ENCODE data around the gene ZFPL1. TPM values are rescaled to one million over a fixed set of nuclear protein-coding genes. Genes with fewer than 3 reads are reported as not detected.
A peak's percentile ranks its signal among the peaks of the same experiment; 100 is the strongest.
"Not testable (repeated sequence)": the region's sequence is repeated elsewhere in the genome, so short reads cannot be mapped to it uniquely, and the experiment has no call there.

ZFPL1 gene
- total RNA-seq, 1 experiment from 2014 or later: 50.8 TPM

DNA sequence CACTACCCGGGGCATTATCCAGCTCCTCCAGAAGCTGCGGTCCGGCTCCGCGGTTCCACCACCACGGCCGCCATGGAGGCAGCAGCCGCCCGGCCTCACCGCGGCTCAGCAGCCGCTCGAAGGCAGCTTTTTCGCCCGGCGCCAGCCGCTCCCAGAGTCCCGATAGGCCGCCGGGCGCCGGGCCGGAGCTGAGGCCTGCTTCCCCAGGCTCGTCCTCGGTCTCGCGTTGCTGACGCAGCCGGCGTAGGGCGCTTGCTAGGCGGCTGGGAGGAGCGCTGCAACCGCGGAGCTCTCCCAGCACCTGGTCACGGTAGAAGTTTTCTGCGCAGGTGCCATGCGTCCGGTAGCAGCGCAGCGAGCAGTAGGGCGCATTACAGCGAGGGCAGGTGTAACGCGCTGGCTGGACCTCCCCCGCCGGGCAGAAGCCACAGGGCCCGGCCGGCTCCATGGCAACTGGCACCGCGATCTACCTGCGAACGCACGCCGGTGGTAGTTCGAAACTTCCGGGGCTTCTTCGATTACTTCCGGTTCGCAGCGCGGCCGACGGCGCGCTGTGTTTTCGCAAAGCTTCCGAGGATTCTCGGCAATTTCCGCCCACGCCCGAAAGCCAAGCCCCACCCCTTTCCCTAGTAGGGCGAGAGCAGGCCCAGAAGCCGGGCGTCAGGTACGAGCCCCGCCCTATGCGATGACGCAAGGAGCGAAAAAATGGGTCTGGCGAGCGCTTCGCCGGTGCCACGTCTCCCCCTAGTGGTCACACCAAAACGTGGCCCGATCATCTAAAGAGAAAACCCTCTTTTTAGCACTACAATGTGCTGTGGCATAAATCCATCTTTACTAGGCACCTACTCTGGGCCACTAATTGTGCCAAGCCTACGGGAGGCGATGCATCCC is 33.4 kb downstream of the ZFPL1 start, which contains the start of gene ZNHIT2:
Gene ZNHIT2 (minus strand): TSS at position 496 of the 891 bp plus-strand sequence. CDS start 48 bp downstream, at position 448.
- Mint-ChIP-seq H3K4me1 (ENCODE audit: insufficient read depth, unreplicated experiment) (peaks cover 16% of the 10 kb centered on the region), H3K36me3 (ENCODE audit: insufficient read depth, unreplicated experiment) (peaks cover 56% of the 10 kb centered on the region), H3K27me3 (ENCODE audit: insufficient read depth, unreplicated experiment) (no peaks in the 10 kb centered on the region), H3K9me3 (ENCODE audit: unreplicated experiment) (no peaks in the 10 kb centered on the region), H3K4me3 (ENCODE audit: unreplicated experiment) (peak within 1 kb of the TSS; percentile 82), H3K27ac (ENCODE audit: low read depth, unreplicated experiment) (peak within 1 kb of the TSS; percentile 88)
- no TSS peak for BruUV-seq (replicated peaks)
- ChIA-PET CTCF (interaction anchor here (0.6 to 2.6 kb wide), 13 partner anchors 12 to 772 kb away, joined by 3 to 12 read pairs (median 3); partner anchors contain the start of gene CDC42BPG), POLR2A (interaction anchor here (0.6 to 8.8 kb wide), 28 partner anchors 9 to 339 kb away, joined by 3 to 122 read pairs (median 5); partner anchors contain the start of genes ARL2, CAPN1, CDC42BPG and CDCA5)
- peak; percentile 99 for DNase-seq (ENCODE audit: unreplicated experiment)
- TF ChIP-seq, protein P1, sequence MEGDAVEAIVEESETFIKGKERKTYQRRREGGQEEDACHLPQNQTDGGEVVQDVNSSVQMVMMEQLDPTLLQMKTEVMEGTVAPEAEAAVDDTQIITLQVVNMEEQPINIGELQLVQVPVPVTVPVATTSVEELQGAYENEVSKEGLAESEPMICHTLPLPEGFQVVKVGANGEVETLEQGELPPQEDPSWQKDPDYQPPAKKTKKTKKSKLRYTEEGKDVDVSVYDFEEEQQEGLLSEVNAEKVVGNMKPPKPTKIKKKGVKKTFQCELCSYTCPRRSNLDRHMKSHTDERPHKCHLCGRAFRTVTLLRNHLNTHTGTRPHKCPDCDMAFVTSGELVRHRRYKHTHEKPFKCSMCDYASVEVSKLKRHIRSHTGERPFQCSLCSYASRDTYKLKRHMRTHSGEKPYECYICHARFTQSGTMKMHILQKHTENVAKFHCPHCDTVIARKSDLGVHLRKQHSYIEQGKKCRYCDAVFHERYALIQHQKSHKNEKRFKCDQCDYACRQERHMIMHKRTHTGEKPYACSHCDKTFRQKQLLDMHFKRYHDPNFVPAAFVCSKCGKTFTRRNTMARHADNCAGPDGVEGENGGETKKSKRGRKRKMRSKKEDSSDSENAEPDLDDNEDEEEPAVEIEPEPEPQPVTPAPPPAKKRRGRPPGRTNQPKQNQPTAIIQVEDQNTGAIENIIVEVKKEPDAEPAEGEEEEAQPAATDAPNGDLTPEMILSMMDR (IDR thresholded peaks at IDR 0.05; ENCODE audit: unreplicated experiment): peak; percentile 84
- intact Hi-C loops (cut with micrococcal nuclease): loop anchor here (1.0 to 10.0 kb wide), 3 partner anchors 103 to 270 kb away; partner anchors contain the start of genes ARL2 and ATG2A

DNA sequence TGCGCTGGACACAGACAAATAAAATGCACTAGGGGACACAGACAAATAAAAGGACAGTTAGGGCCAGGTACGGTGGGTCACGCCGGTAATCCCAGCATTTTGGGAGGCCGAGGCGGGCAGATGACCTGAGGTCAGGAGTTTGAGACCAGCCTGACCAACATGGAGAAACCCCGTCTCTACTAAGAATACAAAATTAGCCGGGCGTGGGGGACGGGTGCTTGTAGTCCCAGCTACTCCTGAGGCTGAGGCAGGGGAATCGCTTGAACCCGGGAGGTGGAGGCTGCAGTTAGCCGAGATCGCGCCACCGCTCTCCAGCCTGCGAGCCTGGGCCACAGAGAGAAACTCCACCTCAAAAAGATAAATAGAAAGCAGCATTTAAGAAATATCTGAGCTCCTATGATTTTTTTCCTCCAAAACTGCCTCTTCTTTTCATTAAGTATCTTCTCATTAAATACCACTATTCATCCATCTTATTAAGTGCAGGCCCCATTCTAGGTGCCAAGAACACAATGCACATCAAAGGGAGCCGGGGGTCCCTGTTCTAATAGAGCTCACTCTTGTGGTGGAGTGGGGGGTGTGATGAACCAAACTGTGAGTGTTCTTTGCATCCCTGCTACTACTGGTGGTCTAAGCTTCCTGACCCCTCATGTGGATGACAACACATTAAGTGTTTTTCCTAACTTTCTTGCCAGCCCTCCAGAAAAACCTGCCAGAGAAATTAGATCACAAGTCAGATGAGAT is 34.2 kb downstream of the ZFPL1 start:
- intact Hi-C loops (cut with micrococcal nuclease): loop anchor here (10.0 kb wide), 1 partner anchor 203 kb away; the partner anchor contains the start of gene ATG2A
- POLR2A ChIA-PET: interaction anchor here (0.6 to 8.8 kb wide), 24 partner anchors 10 to 340 kb away, joined by 3 to 122 read pairs (median 5); partner anchors contain the start of genes ARL2, CAPN1, CDC42BPG and CDCA5
- no peak for DNase-seq (ENCODE audit: unreplicated experiment)
- TF ChIP-seq, protein P1 (IDR thresholded peaks at IDR 0.05; ENCODE audit: unreplicated experiment): peak; percentile 2
- Mint-ChIP-seq H3K27ac (ENCODE audit: low read depth, unreplicated experiment) (peak overlapping the region; percentile 88), H3K9me3 (ENCODE audit: unreplicated experiment) (no peaks in the 10 kb centered on the region), H3K4me1 (ENCODE audit: insufficient read depth, unreplicated experiment) (peaks cover 15% of the 10 kb centered on the region), H3K36me3 (ENCODE audit: insufficient read depth, unreplicated experiment) (peaks cover 56% of the 10 kb centered on the region), H3K27me3 (ENCODE audit: insufficient read depth, unreplicated experiment) (no peaks in the 10 kb centered on the region), H3K4me3 (ENCODE audit: unreplicated experiment) (peak overlapping the region; percentile 82)
- no TSS peak for BruUV-seq (replicated peaks)
- CTCF ChIA-PET: interaction anchor here (0.6 to 2.6 kb wide), 13 partner anchors 20 to 392 kb away, joined by 3 to 12 read pairs (median 4); partner anchors contain the start of gene CDC42BPG

GRCh38 chr11:65118891-65119669 is 35.1 kb downstream of the ZFPL1 start:
- POLR2A ChIA-PET: interaction anchor here (2.5 to 8.8 kb wide), 6 partner anchors 12 to 104 kb away, joined by 9 to 122 read pairs (median 18); partner anchors contain the start of genes ARL2, CAPN1, SNX15 and SYVN1
- Mint-ChIP-seq H3K4me1 (ENCODE audit: insufficient read depth, unreplicated experiment) (peaks cover 11% of the 10 kb centered on the region), H3K36me3 (ENCODE audit: insufficient read depth, unreplicated experiment) (peaks cover 61% of the 10 kb centered on the region)
- H3K27me3 Mint-ChIP-seq (ENCODE audit: insufficient read depth, unreplicated experiment); BruUV-seq (replicated peaks); H3K27ac Mint-ChIP-seq (ENCODE audit: low read depth, unreplicated experiment); H3K4me3 Mint-ChIP-seq (ENCODE audit: unreplicated experiment); H3K9me3 Mint-ChIP-seq (ENCODE audit: unreplicated experiment); DNase-seq (ENCODE audit: unreplicated experiment): not testable (repeated sequence)
- intact Hi-C loops (cut with micrococcal nuclease): loop anchor here (10.0 kb wide), 1 partner anchor 204 kb away; the partner anchor contains the start of gene ATG2A
- CTCF ChIA-PET: interaction anchor here (0.6 to 2.6 kb wide), 10 partner anchors 22 to 392 kb away, joined by 3 to 12 read pairs (median 4); partner anchors contain the start of genes ARL2 and CDC42BPG

GRCh38 chr11:65119670-65119995 is 35.6 kb downstream of the ZFPL1 start:
- no peaks in the 10 kb centered on the region for H3K9me3 Mint-ChIP-seq (ENCODE audit: unreplicated experiment)
- BruUV-seq (replicated peaks): no TSS peak
- DNase-seq (ENCODE audit: unreplicated experiment): no peak
- CTCF ChIA-PET: interaction anchor here (0.8 to 1.6 kb wide), 3 partner anchors 106 to 335 kb away, joined by 3 to 5 read pairs (median 4); partner anchors contain the start of gene ARL2
- TF ChIP-seq, protein P1 (IDR thresholded peaks at IDR 0.05; ENCODE audit: unreplicated experiment): no peak
- no peaks in the 10 kb centered on the region for H3K27me3 Mint-ChIP-seq (ENCODE audit: insufficient read depth, unreplicated experiment)
- H3K4me1 Mint-ChIP-seq (ENCODE audit: insufficient read depth, unreplicated experiment): peaks cover 11% of the 10 kb centered on the region
- POLR2A ChIA-PET: interaction anchor here (1.1 to 8.8 kb wide), 5 partner anchors 8 to 93 kb away, joined by 3 to 138 read pairs (median 10); partner anchors contain the start of genes CAPN1, SNX15, SYVN1 and TM7SF2
- H3K4me3 Mint-ChIP-seq (ENCODE audit: unreplicated experiment): no peak overlapping the region
- peaks cover 67% of the 10 kb centered on the region for H3K36me3 Mint-ChIP-seq (ENCODE audit: insufficient read depth, unreplicated experiment)
- intact Hi-C loops (cut with micrococcal nuclease): loop anchor here (10.0 kb wide), 1 partner anchor 205 kb away; the partner anchor contains the start of gene ATG2A
- no peak overlapping the region for H3K27ac Mint-ChIP-seq (ENCODE audit: low read depth, unreplicated experiment)

Data from MCF 10A (cell line).